T-cell (primary cell): ENCODE data around the gene KDM5B. TPM values are rescaled to one million over a fixed set of nuclear protein-coding genes. Genes with fewer than 3 reads are reported as not detected.

Experiments used
- ATAC-seq, 4 experiments: fragments of 200-7000 bp in 3 of 4; fragments of 150-1000 bp in 1 of 4; cut with Tn5 transposase; replicated peaks in 1 of 4; 1 replicate in 3 of 4; 2 replicates in 1 of 4; pipeline ENCODE4 v1.10.0; 2021; ENCODE audit warnings: moderate library complexity in 3 of 4, mild to moderate bottlenecking in 2 of 4, moderate number of reproducible peaks in 1 of 4
- CTCF ChIA-PET, 2 donors: fragments of 300-600 bp; sonication (Branson Sonifier 250); formaldehyde crosslinking; loops; one replicate each; lab custom pipeline; 2022; ENCODE audit warnings: antibody characterized with exemption in 2 of 2; lab: Charles Lee
- POLR2A ChIA-PET, 2 donors: fragments of 300-600 bp; sonication (Branson Sonifier 250); formaldehyde crosslinking; loops; one replicate each; lab custom pipeline; 2022; ENCODE audit warnings: antibody characterized with exemption in 2 of 2; lab: Charles Lee
- DNase-seq, 35 experiments: peaks; one replicate each; pipeline versions ENCODE4 v3.0.0 to v3.0.0-alpha.2; 2013 to 2023
- H3K27ac ChIP-seq: one replicate; pipeline ENCODE4 v1.5.1; 2013; ENCODE audit warnings: low read length
- H3K27me3 ChIP-seq, 2 experiments: replicated peaks in 1 of 2; 1 replicate in 1 of 2; 2 replicates in 1 of 2; pipeline versions ENCODE4 v1.6.1 to v1.7.0; 2013; ENCODE audit warnings: low read length in 1 of 2, mixed read lengths in 1 of 2; ENCODE audit not compliant: control insufficient read depth in 2 of 2, insufficient read depth in 2 of 2; ENCODE audit errors: extremely low read depth in 1 of 2
- H3K36me3 ChIP-seq, 2 donors: 1 replicate in 1 of 2; 2 replicates in 1 of 2; pipeline versions ENCODE4 v1.6.1 to v1.7.0; 2013; ENCODE audit warnings: low read length in 1 of 2; ENCODE audit not compliant: control insufficient read depth in 2 of 2, insufficient read depth in 1 of 2; ENCODE audit errors: extremely low read depth in 1 of 2
- H3K4me1 ChIP-seq, 2 experiments: 1 replicate in 1 of 2; 2 replicates in 1 of 2; pipeline versions ENCODE4 v1.6.1 to v1.7.0; 2013; ENCODE audit warnings: low read length in 2 of 2, mixed read lengths in 1 of 2; ENCODE audit not compliant: insufficient read depth in 2 of 2, control insufficient read depth in 1 of 2; ENCODE audit errors: extremely low read depth in 1 of 2
- H3K4me3 ChIP-seq, 2 donors: 1 replicate in 1 of 2; 2 replicates in 1 of 2; pipeline versions ENCODE4 v1.5.1 to v1.7.0; 2013; ENCODE audit warnings: mild to moderate bottlenecking in 2 of 2, low read length in 1 of 2, moderate library complexity in 1 of 2; ENCODE audit not compliant: control insufficient read depth in 1 of 2; ENCODE audit errors: extremely low read depth in 1 of 2
- H3K9me3 ChIP-seq: 2 replicates; pipeline ENCODE4 v1.7.0; 2013
- H3K27ac Mint-ChIP-seq, 2 donors: one replicate each; pipeline ENCODE4 v1.8.0; 2020 to 2021; ENCODE audit warnings: mild to moderate bottlenecking in 2 of 2, mixed read lengths in 2 of 2
- H3K27me3 Mint-ChIP-seq, 2 donors: one replicate each; pipeline ENCODE4 v1.8.0; 2021 to 2022; ENCODE audit warnings: mixed read lengths in 2 of 2
- H3K36me3 Mint-ChIP-seq: one replicate; pipeline ENCODE4 v1.8.0; 2021; ENCODE audit warnings: mixed read lengths
- H3K4me1 Mint-ChIP-seq, 3 donors: one replicate each; pipeline ENCODE4 v1.8.0; 2020 to 2022; ENCODE audit warnings: mixed read lengths in 3 of 3, mild to moderate bottlenecking in 1 of 3
- H3K4me3 Mint-ChIP-seq, 3 donors: one replicate each; pipeline ENCODE4 v1.8.0; 2020 to 2022; ENCODE audit warnings: mild to moderate bottlenecking in 3 of 3, mixed read lengths in 3 of 3, moderate library complexity in 3 of 3
- H3K9me3 Mint-ChIP-seq, 3 donors: one replicate each; pipeline ENCODE4 v1.8.0; 2020 to 2022; ENCODE audit warnings: mixed read lengths in 3 of 3
- WGBS: methylation state at CpG from one replicate; pipeline ENCODE4 v1.1.5; 2013; ENCODE audit warnings: missing lambda C conversion rate; ENCODE audit not compliant: insufficient coverage; 5-methylcytosine and 5-hydroxymethylcytosine counted together
- total RNA-seq, 35 experiments: library from RNA in 6 of 35; stranded (reverse) in 6 of 35; fragments of 120-200 nt in 1 of 35; gene quantifications; one replicate each; pipeline versions ENCODE4 v1.2.1 to v1.2.4 and lab custom pipeline; 2013 to 2026

Gene KDM5B
- total RNA-seq, 5 donors from 2014 or later (not counting 1 experiment from before 2014, with no cell fraction given), result 46.3 to 71.7 (median 56.5) TPM

GRCh38 chr1:202704601-202705000 is 103.6 kb downstream of the KDM5B start:
- Histone ChIP-seq H3K4me3 (no peak overlapping the region), H3K9me3 (no peaks in the 10 kb centered on the region), H3K27me3 (peaks cover 16 to 71% of the 10 kb centered on the region in 2 experiments), H3K27ac (no peak overlapping the region), H3K36me3 (no peaks in the 10 kb centered on the region), H3K4me1 (peaks cover 0 to 5% of the 10 kb centered on the region in 2 experiments)
- WGBS, result 61% methylated on average over 4 of the region's 4 CpGs
- no peak for DNase-seq
- Mint-ChIP-seq H3K9me3 (no peaks in the 10 kb centered on the region), H3K27me3 (peaks cover 39 to 63% of the 10 kb centered on the region in 2 donors), H3K4me3 (no peak overlapping the region), H3K36me3 (no peaks in the 10 kb centered on the region), H3K27ac (no peak overlapping the region), H3K4me1 (peaks cover 4 to 7% (median 5%) of the 10 kb centered on the region in 3 donors)
- ChIA-PET CTCF (no interaction called here), POLR2A (no interaction called here)
- no peak for ATAC-seq

DNA sequence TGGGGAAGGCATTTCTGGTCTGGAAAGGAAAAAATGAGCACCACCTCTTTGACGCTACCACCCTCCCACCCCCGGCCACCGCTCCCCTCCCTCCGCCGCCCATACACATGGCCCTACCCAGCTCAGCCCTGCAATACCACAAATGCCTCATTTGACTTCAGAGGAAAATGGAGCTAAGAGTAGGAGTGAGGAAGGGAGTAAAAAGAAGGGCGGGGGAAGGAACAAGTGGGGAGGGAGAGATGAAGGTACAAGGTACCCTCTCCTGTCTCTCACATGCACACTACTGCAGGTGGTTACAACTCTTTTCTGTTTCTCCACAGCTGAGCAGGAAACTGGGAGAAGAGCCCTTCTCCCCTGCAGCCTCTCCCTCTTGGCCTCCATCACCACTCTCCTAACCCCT is 105.0 kb downstream of the KDM5B start:
- H3K36me3 ChIP-seq, result no peaks in the 10 kb centered on the region
- peaks cover 0 to 4% (median 0%) of the 10 kb centered on the region in 3 donors for H3K4me1 Mint-ChIP-seq
- no peak overlapping the region for H3K4me3 Mint-ChIP-seq
- no peaks in the 10 kb centered on the region for H3K36me3 Mint-ChIP-seq
- peaks cover 0 to 3% of the 10 kb centered on the region in 2 experiments for H3K4me1 ChIP-seq
- no peak overlapping the region for H3K27ac Mint-ChIP-seq
- H3K9me3 ChIP-seq, result no peaks in the 10 kb centered on the region
- ATAC-seq (no peak), DNase-seq (no peak)
- CTCF ChIA-PET, result no interaction called here
- no CpG with 5 or more reads among the region's 6 CpGs for WGBS
- H3K9me3 Mint-ChIP-seq, result no peaks in the 10 kb centered on the region
- peaks cover 16 to 66% of the 10 kb centered on the region in 2 experiments for H3K27me3 ChIP-seq
- no peak overlapping the region for H3K4me3 ChIP-seq
- POLR2A ChIA-PET, result interaction anchor here in 1 of 2 donors (0.5 kb wide), 1 partner anchor 169 kb away, joined by 5 read pairs; no protein-coding TSS in a partner anchor
- H3K27me3 Mint-ChIP-seq, result peaks cover 37 to 55% of the 10 kb centered on the region in 2 donors
- no peak overlapping the region for H3K27ac ChIP-seq

- H3K4me1 Mint-ChIP-seq, result peaks cover 0 to 5% (median 0%) of the 10 kb centered on the region in 3 donors
These were observed 106.1 kb downstream of the KDM5B start for GRCh38 chr1:202702088-202702487.

DNA sequence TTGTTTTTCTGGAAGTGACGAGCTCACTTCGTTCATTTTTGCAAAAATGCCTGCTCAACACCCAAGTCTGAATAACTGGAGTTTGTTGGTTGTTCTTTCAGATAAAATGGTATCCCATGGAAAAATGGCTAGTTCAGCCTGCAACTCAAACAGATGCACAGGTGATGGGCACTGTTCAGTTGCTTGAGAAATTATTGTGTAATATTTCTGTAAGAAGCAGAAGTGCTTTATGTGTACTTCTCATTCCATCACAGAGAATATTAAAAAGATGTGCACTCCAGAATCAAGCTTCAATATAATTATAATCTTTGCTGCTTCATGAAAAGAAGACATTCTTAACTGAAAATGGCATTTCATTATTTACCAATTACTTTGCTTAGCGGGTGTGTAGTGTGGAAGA is 107.0 kb downstream of the KDM5B start:
- peaks cover 8 to 68% of the 10 kb centered on the region in 2 experiments for H3K27me3 ChIP-seq
- Mint-ChIP-seq H3K4me3 (no peak overlapping the region), H3K36me3 (no peaks in the 10 kb centered on the region), H3K27ac (no peak overlapping the region), H3K27me3 (peaks cover 35 to 52% of the 10 kb centered on the region in 2 donors), H3K4me1 (peaks cover 0 to 5% (median 0%) of the 10 kb centered on the region in 3 donors), H3K9me3 (no peaks in the 10 kb centered on the region)
- H3K36me3 ChIP-seq, result no peaks in the 10 kb centered on the region
- H3K9me3 ChIP-seq, result no peaks in the 10 kb centered on the region
- 83% methylated on average over 2 of the region's 3 CpGs for WGBS
- H3K4me3 ChIP-seq, result no peak overlapping the region
- no peak overlapping the region for H3K27ac ChIP-seq
- ChIA-PET POLR2A (no interaction called here), CTCF (no interaction called here)
- DNase-seq, result no peak
- no peak for ATAC-seq
- peaks cover 0 to 5% of the 10 kb centered on the region in 2 experiments for H3K4me1 ChIP-seq

More at GRCh38 chr1:202702088-202702487, 106.1 kb downstream of the KDM5B start:
- Histone ChIP-seq H3K4me3 (no peak overlapping the region), H3K27me3 (peaks cover 13 to 65% of the 10 kb centered on the region in 2 experiments), H3K27ac (no peak overlapping the region), H3K4me1 (peaks cover 0 to 5% of the 10 kb centered on the region in 2 experiments), H3K9me3 (no peaks in the 10 kb centered on the region), H3K36me3 (no peaks in the 10 kb centered on the region)
- DNase-seq (no peak), ATAC-seq (no peak)
- whole genome bisulfite sequencing, result 58% methylated on average over 3 of the region's 5 CpGs
- no peak overlapping the region for H3K4me3 Mint-ChIP-seq
- H3K27ac Mint-ChIP-seq, result no peak overlapping the region
- POLR2A ChIA-PET, result no interaction called here
- H3K27me3 Mint-ChIP-seq, result peaks cover 37 to 54% of the 10 kb centered on the region in 2 donors
- CTCF ChIA-PET, result no interaction called here
- no peaks in the 10 kb centered on the region for H3K36me3 Mint-ChIP-seq
- H3K9me3 Mint-ChIP-seq, result no peaks in the 10 kb centered on the region

DNA sequence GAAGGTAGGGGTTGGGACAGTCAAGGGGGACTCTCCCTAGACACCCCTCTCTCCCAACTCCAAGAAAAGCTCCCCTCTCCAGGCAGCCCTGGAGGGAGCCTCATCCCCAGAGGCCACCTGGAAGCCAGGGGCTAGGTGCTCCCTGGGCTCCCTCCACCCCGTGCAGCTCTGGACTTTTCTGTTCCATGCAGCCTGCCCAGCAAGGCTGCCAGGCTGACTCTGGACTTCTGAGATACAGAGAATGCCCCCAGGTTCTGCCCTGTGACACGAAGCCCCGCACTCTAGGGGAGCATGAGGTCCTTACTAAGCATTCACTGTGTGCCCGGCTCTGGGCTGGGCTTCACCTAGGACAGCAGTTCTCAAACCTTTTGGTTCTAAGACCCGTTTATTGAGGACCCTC is 108.2 kb downstream of the KDM5B start:
- H3K36me3 Mint-ChIP-seq, result no peaks in the 10 kb centered on the region
- DNase-seq (no peak), ATAC-seq (no peak)
- Histone ChIP-seq H3K4me1 (peaks cover 0 to 5% of the 10 kb centered on the region in 2 experiments), H3K27ac (no peak overlapping the region), H3K36me3 (no peaks in the 10 kb centered on the region), H3K4me3 (no peak overlapping the region), H3K9me3 (no peaks in the 10 kb centered on the region), H3K27me3 (peaks cover 7 to 63% of the 10 kb centered on the region in 2 experiments)
- H3K27me3 Mint-ChIP-seq, result peaks cover 37 to 55% of the 10 kb centered on the region in 2 donors
- ChIA-PET POLR2A (interaction anchor here in 1 of 2 donors (0.6 kb wide), 1 partner anchor 423 kb away, joined by 4 read pairs; no protein-coding TSS in a partner anchor), CTCF (interaction anchor here in 1 of 2 donors (0.6 kb wide), 1 partner anchor 71 kb away, joined by 3 read pairs; no protein-coding TSS in a partner anchor)
- 58% methylated on average over 4 of the region's 5 CpGs for WGBS
- no peak overlapping the region for H3K27ac Mint-ChIP-seq
- no peaks in the 10 kb centered on the region for H3K9me3 Mint-ChIP-seq
- H3K4me1 Mint-ChIP-seq, result peaks cover 0 to 5% (median 0%) of the 10 kb centered on the region in 3 donors
- no peak overlapping the region for H3K4me3 Mint-ChIP-seq

- DNase-seq (no peak), ATAC-seq (no peak)
- H3K9me3 Mint-ChIP-seq, result no peaks in the 10 kb centered on the region
- 4% methylated on average over 7 of the region's 8 CpGs for WGBS
- H3K36me3 ChIP-seq, result no peaks in the 10 kb centered on the region
- H3K27ac ChIP-seq, result no peak overlapping the region
- POLR2A ChIA-PET, result no interaction called here
- peaks cover 0 to 54% of the 10 kb centered on the region in 2 experiments for H3K27me3 ChIP-seq
- CTCF ChIA-PET, result interaction anchor here in 1 of 2 donors (0.6 kb wide), 1 partner anchor 98 kb away, joined by 3 read pairs; no protein-coding TSS in a partner anchor
- H3K9me3 ChIP-seq, result no peaks in the 10 kb centered on the region
- H3K4me3 Mint-ChIP-seq, result no peak overlapping the region
- H3K4me1 ChIP-seq, result peaks cover 0 to 5% of the 10 kb centered on the region in 2 experiments
- H3K27ac Mint-ChIP-seq, result no peak overlapping the region
- peaks cover 38 to 54% of the 10 kb centered on the region in 2 donors for H3K27me3 Mint-ChIP-seq
- peaks cover 0 to 5% (median 0%) of the 10 kb centered on the region in 3 donors for H3K4me1 Mint-ChIP-seq
- H3K36me3 Mint-ChIP-seq, result no peaks in the 10 kb centered on the region
- H3K4me3 ChIP-seq, result no peak overlapping the region
These were observed 109.9 kb downstream of the KDM5B start for GRCh38 chr1:202698276-202698675.
